BLaER1 treated with 17β-estradiol and CSF1 and Interleukin-3, amounts not matched to agents 10 nM and 100 nM (cell line): ENCODE results near the gene TIMM50.

Experiments used
- H3K27ac ChIP-seq, 11 experiments: shearing (Covaris generic); formaldehyde crosslinking; 2 replicates each; pipeline ENCODE4 v1.8.1; 2022
- H3K27me3 ChIP-seq, 11 experiments: shearing (Covaris generic); formaldehyde crosslinking; 2 replicates each; pipeline ENCODE4 v1.8.1; 2022
- H3K36me3 ChIP-seq, 11 experiments: shearing (Covaris generic); formaldehyde crosslinking; 2 replicates each; pipeline ENCODE4 v1.8.1; 2022
- H3K4me1 ChIP-seq, 10 experiments: shearing (Covaris generic); formaldehyde crosslinking; 2 replicates each; pipeline ENCODE4 v1.8.1; 2022
- H3K4me2 ChIP-seq, 11 experiments: shearing (Covaris generic); formaldehyde crosslinking; 2 replicates each; pipeline ENCODE4 v1.8.1; 2022
- H3K4me3 ChIP-seq, 10 experiments: shearing (Covaris generic); formaldehyde crosslinking; 2 replicates each; pipeline ENCODE4 v1.8.1; 2022
- H3K9ac ChIP-seq, 11 experiments: shearing (Covaris generic); formaldehyde crosslinking; 2 replicates each; pipeline ENCODE4 v1.8.1; 2022
- H3K9me3 ChIP-seq, 11 experiments: shearing (Covaris generic); formaldehyde crosslinking; replicated peaks in 1 of 11; 2 replicates each; pipeline ENCODE4 v1.8.1; 2022
- H4K20me1 ChIP-seq, 11 experiments: shearing (Covaris generic); formaldehyde crosslinking; 2 replicates each; pipeline ENCODE4 v1.8.1; 2022
- Cebpa-rat ChIP-seq, 11 experiments: shearing (Covaris generic); IDR thresholded peaks; 2 replicates each; pipeline ENCODE4 v1.8.1; 2022

The TIMM50 gene

DNA sequence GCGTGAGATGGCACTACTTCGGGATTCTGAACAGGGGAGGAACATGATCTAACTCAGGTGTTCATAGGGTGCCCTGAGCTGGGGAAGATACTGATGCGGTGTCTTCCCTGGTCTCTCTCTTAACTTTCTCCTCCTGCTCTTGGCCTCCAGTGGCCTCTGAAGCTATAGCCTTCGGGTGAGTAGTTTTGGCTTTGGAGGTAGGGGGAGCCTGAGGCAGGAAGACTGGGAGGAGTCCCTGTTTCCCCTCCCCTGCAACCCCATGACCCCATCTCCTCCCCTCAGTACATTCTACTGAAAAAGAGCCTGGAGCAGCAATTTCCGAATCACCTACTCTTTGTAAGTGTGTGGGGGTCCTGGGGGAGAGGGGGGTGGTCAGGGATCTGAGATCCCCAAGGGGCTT is 37.8 kb downstream of the TIMM50 start:
- peaks cover 0 to 6% (median 0%) of the 10 kb centered on the region in 11 experiments; a peak in 1 of 22 replicates for H3K9me3 ChIP-seq
- H3K27me3 ChIP-seq, result peaks cover 32 to 52% (median 44%) of the 10 kb centered on the region in 11 experiments
- no peaks in the 10 kb centered on the region for H3K36me3 ChIP-seq
- H3K27ac ChIP-seq, result no peak overlapping the region
- peaks cover 0 to 15% (median 0%) of the 10 kb centered on the region in 11 experiments; a peak in 5 of 22 replicates for H4K20me1 ChIP-seq
- no peak overlapping the region for H3K4me3 ChIP-seq
- H3K9ac ChIP-seq, result no peak overlapping the region
- TF ChIP-seq Cebpa-rat (IDR thresholded peaks at IDR 0.05), result no peak
- peaks cover 5 to 21% (median 14%) of the 10 kb centered on the region in 10 experiments; a peak in 15 of 20 replicates for H3K4me1 ChIP-seq
- H3K4me2 ChIP-seq, result peak overlapping the region in 4 of 11 experiments; percentile 11 to 34 (median 20); a peak in 5 of 22 replicates

DNA sequence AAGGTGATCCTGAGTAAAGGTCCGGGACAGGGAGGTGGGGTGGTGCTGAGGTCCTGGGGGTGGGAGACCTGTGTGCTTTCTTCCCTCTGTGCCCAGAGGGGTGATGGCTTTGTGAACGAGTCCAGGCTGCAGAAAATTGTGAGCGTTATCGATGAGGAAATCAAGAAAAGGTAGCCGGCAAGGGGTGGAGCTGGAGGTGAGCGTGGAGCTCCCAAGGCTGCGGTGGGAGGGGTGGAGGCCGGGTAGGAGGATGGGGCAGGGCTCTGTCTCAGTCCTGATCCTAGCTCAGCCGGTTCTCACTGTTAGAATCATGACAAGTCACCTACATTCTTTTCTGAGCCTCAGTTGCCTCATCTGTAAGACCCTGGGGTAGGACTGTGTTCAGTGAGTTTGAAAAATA is 38.3 kb downstream of the TIMM50 start:
- Histone ChIP-seq H3K9me3 (peaks cover 0 to 6% (median 0%) of the 10 kb centered on the region in 11 experiments; a peak in 1 of 22 replicates), H3K4me1 (peaks cover 6 to 21% (median 14%) of the 10 kb centered on the region in 10 experiments; a peak in 16 of 20 replicates), H3K4me2 (peak overlapping the region in 4 of 11 experiments; percentile 11 to 34 (median 20); a peak in 6 of 22 replicates), H3K27me3 (peaks cover 27 to 47% (median 39%) of the 10 kb centered on the region in 11 experiments), H4K20me1 (peaks cover 0 to 15% (median 0%) of the 10 kb centered on the region in 11 experiments; a peak in 5 of 22 replicates), H3K27ac (no peak overlapping the region), H3K4me3 (no peak overlapping the region), H3K36me3 (no peaks in the 10 kb centered on the region), H3K9ac (no peak overlapping the region)
- TF ChIP-seq Cebpa-rat (IDR thresholded peaks at IDR 0.05), result no peak

DNA sequence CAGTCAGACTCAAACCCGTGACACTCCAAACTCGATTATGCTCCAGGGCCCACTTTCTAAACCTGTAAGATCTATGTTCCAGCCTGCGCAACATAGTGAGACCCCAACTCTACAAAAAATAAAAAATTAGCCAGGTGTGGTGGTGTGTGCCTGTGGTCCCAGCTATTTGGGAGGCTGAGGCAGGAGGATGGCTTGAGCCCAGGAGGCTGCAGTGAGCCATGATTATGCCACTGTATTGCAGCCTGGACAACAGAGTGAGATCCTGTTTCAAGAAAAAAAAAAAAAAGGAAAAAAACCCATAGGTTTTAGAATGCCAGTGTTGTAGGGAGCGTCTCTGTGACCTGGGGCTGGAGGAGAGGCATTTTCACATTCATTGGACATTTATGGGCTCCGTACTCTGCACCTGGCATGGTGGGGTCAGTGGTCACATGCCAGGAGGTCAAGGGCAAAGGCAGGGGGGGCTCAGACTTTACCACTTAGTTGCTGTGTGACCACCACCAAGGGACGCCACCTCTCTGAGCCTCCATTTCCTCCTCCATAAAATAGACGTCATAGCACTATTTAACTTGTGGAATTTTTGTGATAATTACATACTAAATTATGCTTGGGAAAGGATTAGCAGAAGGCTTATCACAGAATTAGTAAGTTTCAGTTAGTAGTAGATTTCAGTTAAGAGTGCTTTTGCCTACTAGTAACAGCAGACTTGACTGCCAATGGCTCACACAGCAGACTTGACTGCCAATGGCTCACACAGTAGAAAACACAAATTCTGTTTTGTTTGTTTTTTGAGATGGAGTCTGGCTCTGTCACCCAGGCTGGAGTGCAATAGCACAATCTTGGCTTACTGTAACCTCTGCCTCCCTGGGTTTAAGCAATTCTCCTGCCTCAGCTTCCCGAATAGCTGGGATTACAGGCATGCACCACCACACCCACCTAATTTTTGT is 40.2 kb downstream of the TIMM50 start:
- no peak overlapping the region for H3K4me2 ChIP-seq
- TF ChIP-seq Cebpa-rat (IDR thresholded peaks at IDR 0.05), result no peak
- H4K20me1 ChIP-seq, result 0 out of 22 replicates have a peak, but pooled peaks cover 0 to 1% (median 0%) of the 10 kb centered on the region in 11 experiments

DNA sequence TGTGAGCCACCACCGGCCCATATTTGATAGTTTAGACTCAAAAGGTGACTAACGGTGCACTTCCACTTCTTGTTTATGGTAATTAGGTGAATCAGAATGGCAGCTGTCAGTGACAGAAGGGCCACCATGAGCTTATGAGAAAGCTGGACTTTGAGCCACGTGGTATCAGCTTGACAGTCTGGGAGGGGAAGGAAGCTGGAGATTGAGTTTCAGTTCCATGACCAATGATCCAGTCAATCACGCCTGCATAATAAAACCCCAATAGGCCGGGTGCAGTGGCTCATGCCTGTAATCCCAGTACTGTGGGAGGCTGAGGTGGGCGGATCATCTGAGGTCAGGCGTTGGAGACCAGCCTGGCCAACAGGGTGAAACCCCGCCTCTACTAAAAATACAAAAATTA is 43.9 kb downstream of the TIMM50 start:
- H4K20me1 ChIP-seq, result peaks cover 0 to under 1% (median 0%) of the 10 kb centered on the region in 11 experiments; a peak in 2 of 22 replicates
- H3K4me1 ChIP-seq, result peaks cover 0 to 13% (median 6%) of the 10 kb centered on the region in 10 experiments; a peak in 9 of 20 replicates
- peaks cover 0 to 8% (median 0%) of the 10 kb centered on the region in 11 experiments; a peak in 5 of 22 replicates for H3K36me3 ChIP-seq
- H3K4me2 ChIP-seq, result peak overlapping the region in 3 of 11 experiments; percentile 24 to 49 (median 37); a peak in 6 of 22 replicates
- H3K27ac ChIP-seq, result no peak overlapping the region
- no peak for TF ChIP-seq Cebpa-rat (IDR thresholded peaks at IDR 0.05)
- no peak overlapping the region for H3K9ac ChIP-seq
- H3K4me3 ChIP-seq, result no peak overlapping the region
- H3K27me3 ChIP-seq, result no peaks in the 10 kb centered on the region
- H3K9me3 ChIP-seq, result no peaks in the 10 kb centered on the region

More for the DNA sequence above, 40.2 kb downstream of the TIMM50 start:
- Histone ChIP-seq H3K9ac (no peak overlapping the region), H3K9me3 (peaks cover 0 to under 1% (median 0%) of the 10 kb centered on the region in 11 experiments; a peak in 1 of 22 replicates), H3K4me1 (peaks cover 0 to 20% (median 13%) of the 10 kb centered on the region in 10 experiments; a peak in 13 of 20 replicates), H3K36me3 (peaks cover 0 to 8% (median 0%) of the 10 kb centered on the region in 11 experiments; a peak in 4 of 22 replicates), H3K27ac (no peak overlapping the region), H3K4me3 (no peak overlapping the region), H3K27me3 (peaks cover 8 to 29% (median 21%) of the 10 kb centered on the region in 11 experiments)

DNA sequence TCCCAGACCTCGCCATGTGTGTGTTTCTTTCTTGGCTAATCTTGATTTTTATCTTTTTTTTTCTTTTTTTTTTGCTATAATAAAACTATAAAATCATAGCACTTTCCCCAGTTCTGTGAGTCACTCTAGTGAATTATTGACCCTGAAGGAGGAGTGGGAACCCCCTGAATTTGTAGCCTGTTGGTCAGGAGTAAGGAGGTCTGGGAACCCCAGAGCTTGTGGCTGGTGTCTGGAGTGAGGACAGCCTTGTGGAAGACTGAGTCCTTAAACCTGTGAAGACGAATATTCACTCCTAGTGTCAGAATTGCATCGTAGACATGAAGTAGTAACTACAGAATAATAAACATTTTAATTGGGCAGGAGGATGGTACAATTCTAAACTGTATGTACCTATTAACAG is 44.6 kb downstream of the TIMM50 start:
- Histone ChIP-seq H3K36me3 (peaks cover 0 to 8% (median 0%) of the 10 kb centered on the region in 11 experiments; a peak in 7 of 22 replicates), H4K20me1 (peaks cover 0 to 7% (median 0%) of the 10 kb centered on the region in 11 experiments; a peak in 6 of 22 replicates), H3K4me1 (peaks cover 0 to 13% (median 5%) of the 10 kb centered on the region in 10 experiments; a peak in 8 of 20 replicates), H3K9ac (no peak overlapping the region), H3K9me3 (no peaks in the 10 kb centered on the region), H3K4me3 (no peak overlapping the region), H3K27ac (no peak overlapping the region), H3K4me2 (peak overlapping the region in 2 of 11 experiments; percentile 24 to 37; a peak in 2 of 22 replicates), H3K27me3 (no peaks in the 10 kb centered on the region)
- TF ChIP-seq Cebpa-rat (IDR thresholded peaks at IDR 0.05), result no peak

DNA sequence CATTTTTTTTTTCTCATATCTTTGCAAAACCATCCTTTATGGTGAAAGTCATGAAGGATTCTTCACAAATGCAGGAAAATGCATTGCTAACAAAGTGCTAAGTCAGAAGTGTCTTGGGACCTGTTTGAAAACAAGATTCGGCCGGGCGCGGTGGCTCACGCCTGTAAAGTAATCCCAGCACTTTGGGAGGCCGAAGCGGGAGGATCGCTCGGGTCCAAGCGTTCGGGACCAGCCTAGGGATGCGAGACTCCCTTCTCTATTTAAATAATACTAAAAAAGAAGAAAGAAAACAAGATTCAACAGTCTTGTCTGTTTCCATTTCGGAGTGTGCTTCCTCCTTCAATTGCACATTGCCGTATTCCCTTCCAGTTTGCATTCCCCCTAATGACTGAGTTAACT is 51.2 kb downstream of the TIMM50 start:
- Histone ChIP-seq H3K27me3 (no peaks in the 10 kb centered on the region), H3K4me3 (peak overlapping the region; percentile 76 to 97 (median 87)), H4K20me1 (peaks cover 0 to 15% (median 6%) of the 10 kb centered on the region in 11 experiments; a peak in 11 of 22 replicates), H3K36me3 (peaks cover 0 to 7% (median 0%) of the 10 kb centered on the region in 11 experiments; a peak in 5 of 22 replicates), H3K4me1 (peaks cover 12 to 40% (median 18%) of the 10 kb centered on the region in 10 experiments), H3K9me3 (no peaks in the 10 kb centered on the region), H3K4me2 (peak overlapping the region; percentile 81 to 99 (median 89)), H3K27ac (peak overlapping the region; percentile 36 to 79 (median 77); a peak in 21 of 22 replicates), H3K9ac (peak overlapping the region; percentile 77 to 90 (median 85))
- TF ChIP-seq Cebpa-rat (IDR thresholded peaks at IDR 0.05), result no peak

DNA sequence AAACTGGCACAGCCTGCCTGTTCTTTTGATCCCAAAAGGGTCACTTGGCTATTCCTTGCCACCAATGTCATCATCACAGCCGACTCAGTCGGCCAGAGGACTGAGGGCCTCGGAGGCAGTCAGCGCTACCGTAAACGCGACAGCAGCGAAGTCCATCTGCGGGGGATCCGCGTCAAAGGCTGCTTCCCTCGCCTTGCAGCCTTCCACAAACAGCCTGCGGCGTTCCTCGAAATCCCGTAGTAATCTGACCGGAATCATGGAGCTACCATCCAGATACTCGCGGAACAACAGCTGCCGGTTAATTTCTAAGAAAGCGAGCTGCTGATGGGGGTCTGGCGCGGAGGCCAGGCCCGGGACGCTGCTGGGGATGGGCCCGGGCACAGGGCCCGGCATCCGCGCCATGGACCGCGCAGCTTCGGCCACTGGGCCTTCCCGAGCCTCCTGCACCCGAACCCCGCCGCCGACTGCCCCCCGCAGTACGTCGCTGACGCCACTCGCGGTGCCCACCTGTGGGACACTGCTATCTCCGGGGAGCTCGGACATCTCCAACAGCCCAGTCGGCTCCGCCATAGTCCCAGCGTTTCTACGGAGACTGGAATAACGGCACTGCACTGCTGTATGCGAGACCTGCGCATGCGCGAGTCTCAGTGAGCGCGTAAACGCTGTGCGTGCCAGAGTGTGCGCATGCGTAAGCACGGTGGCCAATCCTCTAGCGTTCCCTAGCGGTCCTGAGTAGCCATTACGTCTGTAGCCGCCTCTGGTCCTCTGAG is 51.8 kb downstream of the TIMM50 start, which contains the start of gene EID2B:
EID2B (minus strand) TSS at position 620 of the 770 bp plus-strand sequence; CDS start at position 570, 50 bp downstream.
- peaks cover 0 to 10% (median 0%) of the 10 kb centered on the region in 11 experiments; a peak in 6 of 22 replicates for H3K36me3 ChIP-seq
- H3K4me1 ChIP-seq, result peaks cover 12 to 40% (median 18%) of the 10 kb centered on the region in 10 experiments
- peak within 1 kb of the TSS; percentile 77 to 90 (median 85) for H3K9ac ChIP-seq
- H3K27ac ChIP-seq, result peak within 1 kb of the TSS; percentile 36 to 79 (median 77); a peak in 21 of 22 replicates
- H4K20me1 ChIP-seq, result peaks cover 0 to 21% (median 10%) of the 10 kb centered on the region in 11 experiments; a peak in 11 of 22 replicates
- TF ChIP-seq Cebpa-rat (IDR thresholded peaks at IDR 0.05), result no peak
- no peaks in the 10 kb centered on the region for H3K27me3 ChIP-seq
- H3K9me3 ChIP-seq, result no peaks in the 10 kb centered on the region
- peak within 1 kb of the TSS; percentile 81 to 99 (median 89) for H3K4me2 ChIP-seq
- peak within 1 kb of the TSS; percentile 76 to 97 (median 87) for H3K4me3 ChIP-seq
